HG02610 (cell line): ENCODE measurements around the gene BIRC5.

ENCODE experiments used
- ATAC-seq: cut with Tn5 transposase; IDR thresholded peaks from one replicate; pipeline ENCODE4 v1.9.1; 2021; ENCODE audit warnings: mild to moderate bottlenecking, moderate library complexity; ENCODE audit not compliant: unreplicated experiment

The BIRC5 gene

DNA sequence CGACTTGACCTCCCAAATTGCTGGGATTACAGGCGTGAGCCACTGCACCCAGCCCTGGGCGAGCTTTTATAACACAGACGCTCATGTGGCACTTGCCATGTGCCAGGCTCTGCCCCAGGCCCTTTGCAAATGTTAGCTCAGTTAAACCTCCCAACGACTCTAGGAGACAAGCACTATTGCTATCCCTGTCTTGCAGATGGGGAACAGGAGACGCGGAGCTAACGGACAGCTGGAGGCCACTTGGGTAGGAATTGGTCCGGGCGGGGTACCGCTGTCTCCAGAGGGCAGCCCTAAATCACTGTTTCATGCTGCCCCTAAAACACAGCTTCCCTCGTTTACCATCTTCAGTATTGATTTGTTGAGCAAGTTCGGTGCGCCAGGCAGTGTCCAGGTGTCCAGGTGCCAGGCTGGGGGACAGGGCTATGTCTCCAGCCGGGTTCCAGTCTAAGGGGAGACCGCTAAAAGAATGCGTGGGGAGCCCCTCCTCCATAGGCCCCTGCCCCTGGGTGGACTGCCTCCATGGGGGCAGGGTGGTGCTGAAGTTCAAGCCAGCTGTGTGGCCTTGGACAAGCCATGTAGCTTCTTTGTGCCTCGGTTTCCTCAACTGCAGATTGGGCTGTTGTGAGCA is 41.1 kb downstream of the BIRC5 start:
- ATAC-seq = no peak

DNA sequence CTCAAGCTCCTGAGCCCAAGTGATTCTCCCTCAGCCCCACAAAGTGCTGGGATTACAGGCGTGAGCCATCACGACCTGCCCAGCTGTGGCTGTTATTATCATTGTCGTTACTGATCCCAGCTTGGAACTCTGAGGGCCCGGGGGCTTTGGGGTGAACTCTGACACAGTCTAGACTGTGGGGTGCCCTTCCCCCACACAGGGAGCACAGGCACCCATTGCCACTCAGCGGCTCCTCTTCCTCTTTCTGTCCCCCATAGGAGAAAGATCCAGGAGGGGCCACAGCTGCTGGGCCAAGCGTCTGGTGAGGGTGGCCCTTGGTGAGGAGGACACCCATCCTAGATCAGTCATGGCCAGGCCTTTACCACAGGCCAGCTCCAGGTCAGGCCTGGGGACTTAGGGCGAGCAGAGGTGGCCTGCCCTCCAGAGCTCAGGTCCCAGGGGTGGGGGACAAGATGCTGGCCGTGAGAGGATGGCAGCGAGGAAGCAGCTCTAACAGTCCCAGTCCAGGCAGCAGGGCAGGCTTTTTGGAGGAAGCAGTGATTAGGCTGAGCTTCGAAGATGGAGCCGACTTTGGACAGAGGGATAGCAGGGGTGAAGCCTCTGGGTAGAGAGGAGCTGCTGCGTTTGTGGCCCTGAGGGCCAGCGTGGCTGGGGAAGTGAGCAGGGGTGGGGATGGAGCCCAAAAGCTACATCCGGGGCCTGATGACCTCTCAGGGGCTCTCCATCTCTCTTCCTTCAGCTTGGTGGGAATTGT is 42.1 kb downstream of the BIRC5 start:
- no peak for ATAC-seq

DNA sequence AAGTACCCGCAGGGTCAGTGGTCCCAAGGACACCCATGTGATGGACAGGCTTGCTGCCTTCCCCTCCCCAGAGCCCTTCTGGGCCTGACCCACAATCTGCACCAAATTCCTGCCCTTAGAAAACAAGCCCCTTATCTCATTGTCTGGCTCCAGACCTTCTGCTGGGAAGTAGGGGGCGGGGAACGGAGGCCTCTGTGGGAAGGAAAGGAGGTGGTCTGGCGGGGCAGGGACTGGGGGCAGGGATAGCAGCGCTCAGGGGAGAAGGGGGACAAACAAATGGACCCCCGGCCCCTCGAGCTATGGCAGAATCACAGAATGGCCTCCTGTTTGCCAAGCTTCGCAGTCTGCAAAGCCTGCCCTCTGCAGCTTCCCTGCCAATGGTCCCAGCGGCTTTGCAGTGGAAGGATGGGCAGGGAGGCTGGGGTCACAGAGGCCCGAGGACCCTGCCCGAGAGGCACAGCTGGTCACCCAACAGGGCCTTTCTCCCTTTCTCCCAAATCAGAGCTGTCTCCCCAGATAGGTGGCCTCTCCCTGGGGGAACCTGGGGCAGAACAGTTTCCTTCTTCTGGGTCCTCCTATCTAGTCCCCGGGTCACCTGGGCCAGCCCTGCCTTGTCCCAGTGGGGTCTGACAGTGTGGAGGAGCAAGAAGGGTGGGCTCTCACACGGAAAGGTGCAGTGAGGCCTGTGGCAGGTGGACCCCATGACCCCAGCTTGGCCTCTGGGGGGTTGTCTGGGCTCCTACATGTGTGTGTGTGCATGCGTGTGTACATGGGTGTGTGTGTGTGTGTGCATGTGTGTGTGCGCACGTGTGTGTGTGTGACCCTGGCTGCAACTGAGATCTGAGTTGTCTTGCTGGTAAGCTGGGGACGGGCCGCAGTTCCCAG is 42.9 kb downstream of the BIRC5 start:
- ATAC-seq = no peak

GRCh38 chr17:78257810-78258322 is 43.8 kb downstream of the BIRC5 start:
- no peak for ATAC-seq

GRCh38 chr17:78258323-78259191 is 44.5 kb downstream of the BIRC5 start:
- no peak for ATAC-seq

GRCh38 chr17:78259192-78259554 is 45.1 kb downstream of the BIRC5 start:
- no peak for ATAC-seq

DNA sequence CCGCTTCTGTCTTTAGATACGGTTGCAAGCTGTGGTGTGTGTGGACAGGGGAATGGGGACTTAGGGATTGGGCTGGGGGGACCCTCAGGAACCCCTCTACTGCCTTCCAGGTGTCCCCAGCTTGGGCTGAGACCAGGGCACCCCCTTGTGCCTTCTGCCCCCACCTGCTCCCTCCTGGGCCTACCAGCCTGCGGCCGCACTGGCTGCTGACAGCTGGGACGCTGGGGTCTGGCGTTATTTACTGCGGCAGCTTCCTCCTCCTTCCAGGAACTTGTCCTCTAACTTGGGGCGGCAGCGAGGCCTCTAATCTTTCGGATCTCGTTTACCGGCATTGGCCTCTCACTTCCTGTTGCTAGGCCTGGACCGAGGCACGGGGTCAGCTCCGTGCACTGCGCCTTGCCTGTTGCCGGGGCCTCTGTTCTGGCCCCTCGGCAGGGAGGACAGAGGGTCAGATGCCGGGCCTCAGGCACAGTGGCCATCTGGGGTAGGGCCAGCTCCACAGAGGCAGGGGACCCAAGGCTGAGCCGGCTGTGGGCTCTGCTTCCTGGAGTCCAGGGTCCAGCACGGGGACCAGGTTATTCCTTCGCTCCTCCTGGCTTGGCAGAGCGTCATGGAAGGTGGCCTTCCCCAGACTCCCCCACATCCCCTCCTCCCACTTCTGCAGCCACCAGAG is 49.1 kb downstream of the BIRC5 start:
- ATAC-seq = no peak

DNA sequence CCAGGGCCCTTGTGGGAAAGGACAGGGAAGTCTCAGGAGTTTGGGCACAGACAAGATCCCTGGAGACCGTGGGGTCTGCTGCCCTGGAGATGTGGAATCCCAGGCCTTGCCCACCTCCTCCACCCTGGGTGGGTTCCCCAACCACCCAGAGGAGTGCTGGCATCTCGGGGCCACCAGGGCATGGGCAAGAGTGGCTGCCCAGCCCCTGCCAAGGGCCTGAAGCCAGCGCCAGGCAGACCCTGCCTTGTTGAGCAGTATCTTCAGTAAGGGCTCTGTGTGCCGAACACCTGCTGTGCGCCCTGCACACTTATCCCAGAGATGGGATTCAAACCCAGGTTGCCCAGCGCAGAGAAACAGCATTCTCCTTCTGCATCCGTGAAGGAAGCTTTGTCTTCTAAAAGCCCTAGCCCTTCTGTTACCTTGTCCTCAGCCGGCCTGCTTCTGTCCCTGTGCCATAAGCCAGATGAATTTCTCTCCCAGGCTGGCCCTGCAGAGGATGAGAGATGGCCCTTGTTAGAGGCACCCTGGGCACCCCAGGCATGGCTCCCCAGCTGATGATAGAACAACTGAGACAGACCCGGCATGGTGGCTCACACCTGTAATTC is 49.8 kb downstream of the BIRC5 start:
- ATAC-seq = no peak

DNA sequence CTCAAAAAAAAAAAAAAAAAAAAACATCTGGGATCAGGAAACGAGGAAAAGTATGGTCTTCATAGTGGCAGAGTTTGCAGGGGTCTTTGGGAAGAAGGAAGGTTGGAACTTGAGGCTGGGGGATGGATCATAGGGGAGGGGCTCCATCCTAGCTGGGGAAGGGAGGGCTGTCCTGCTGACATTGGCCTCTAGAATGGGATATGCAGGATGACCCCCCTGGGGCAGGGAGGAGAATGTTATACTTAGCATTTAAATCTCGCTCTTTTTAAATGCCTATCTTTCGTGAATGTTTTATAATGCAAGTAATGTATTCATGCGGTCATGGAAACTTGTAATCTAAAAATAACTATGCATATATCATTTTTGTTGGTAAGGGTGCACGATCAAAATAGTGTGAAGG is 50.5 kb downstream of the BIRC5 start:
- no peak for ATAC-seq

- ATAC-seq = no peak
Observed at GRCh38 chr17:78265121-78265520, 51.1 kb downstream of the BIRC5 start.

DNA sequence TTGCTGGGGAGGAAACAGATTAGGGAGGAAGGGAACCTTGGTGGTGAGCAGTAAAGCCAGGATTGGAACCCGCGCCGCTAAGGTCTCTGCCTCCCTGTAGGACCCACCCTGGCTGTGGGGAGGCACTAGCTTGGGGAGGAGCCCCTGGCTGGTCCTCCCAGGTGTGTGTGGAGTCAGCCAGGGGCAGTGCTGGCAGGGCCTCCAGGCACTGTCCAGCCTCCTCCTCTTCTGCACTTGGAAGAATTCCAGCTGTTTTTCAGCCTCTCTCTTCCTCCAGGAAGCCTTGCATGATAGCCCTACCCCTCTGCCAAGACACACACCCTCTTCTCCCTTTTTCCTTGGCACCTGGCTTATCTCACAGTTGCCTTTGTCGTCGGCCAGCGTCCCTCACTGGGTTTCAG is 52.2 kb downstream of the BIRC5 start:
- ATAC-seq = no peak

DNA sequence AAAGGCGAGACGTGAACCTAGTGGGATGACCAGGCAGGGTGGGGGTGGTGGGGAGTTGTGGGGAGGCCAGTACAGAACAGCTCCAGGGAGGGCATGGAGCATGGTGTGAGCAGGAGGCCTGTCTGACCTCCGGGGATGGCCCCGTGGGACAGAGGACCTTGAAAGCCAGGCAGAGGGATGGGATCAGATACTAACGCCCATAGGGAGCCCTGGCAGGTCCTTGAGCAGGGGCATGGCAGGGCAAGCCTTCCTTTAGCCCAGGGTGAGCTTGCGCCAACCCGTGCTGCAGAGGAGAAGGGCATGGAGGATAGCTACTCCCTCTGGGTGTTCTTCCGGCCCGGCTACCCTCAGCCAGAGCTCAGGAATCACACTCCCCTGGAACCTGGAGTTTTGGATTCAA is 52.7 kb downstream of the BIRC5 start:
- no peak for ATAC-seq

- ATAC-seq = no peak
Observed at GRCh38 chr17:78267253-78268073, 53.4 kb downstream of the BIRC5 start.

DNA sequence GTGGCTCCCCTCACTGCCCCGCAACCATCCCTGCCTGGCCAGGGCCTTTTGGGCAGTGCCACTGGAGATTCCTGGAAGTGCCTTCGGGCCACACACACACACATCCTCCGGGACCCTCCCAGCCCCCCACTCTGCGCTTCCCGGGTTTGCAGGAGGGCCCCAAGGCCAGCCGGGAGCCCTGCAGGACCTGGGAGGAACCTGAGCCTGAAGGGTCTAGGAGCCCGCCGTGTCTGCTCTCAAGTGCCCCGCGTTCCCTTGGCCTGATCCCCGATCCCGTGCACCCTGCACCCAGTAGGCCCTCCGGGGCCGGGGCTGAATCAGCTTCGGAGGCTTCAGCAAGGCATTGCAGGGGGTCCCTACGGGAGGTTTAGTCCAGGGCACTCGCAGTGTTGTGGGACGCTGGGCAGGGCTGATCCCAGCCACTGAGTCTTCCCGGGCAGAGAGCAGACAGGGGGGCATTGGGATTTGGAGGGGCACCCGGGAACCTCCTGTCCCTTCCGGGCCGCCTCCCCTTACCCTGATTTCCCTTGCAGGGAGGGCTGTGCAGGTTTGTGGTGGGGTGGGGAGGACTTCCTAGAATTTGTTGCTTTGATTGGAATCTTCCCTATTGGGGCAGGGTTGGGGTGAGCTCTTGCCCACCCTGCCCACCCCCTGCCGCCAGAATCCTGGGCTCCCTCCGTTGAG is 54.3 kb downstream of the BIRC5 start:
- ATAC-seq = no peak

DNA sequence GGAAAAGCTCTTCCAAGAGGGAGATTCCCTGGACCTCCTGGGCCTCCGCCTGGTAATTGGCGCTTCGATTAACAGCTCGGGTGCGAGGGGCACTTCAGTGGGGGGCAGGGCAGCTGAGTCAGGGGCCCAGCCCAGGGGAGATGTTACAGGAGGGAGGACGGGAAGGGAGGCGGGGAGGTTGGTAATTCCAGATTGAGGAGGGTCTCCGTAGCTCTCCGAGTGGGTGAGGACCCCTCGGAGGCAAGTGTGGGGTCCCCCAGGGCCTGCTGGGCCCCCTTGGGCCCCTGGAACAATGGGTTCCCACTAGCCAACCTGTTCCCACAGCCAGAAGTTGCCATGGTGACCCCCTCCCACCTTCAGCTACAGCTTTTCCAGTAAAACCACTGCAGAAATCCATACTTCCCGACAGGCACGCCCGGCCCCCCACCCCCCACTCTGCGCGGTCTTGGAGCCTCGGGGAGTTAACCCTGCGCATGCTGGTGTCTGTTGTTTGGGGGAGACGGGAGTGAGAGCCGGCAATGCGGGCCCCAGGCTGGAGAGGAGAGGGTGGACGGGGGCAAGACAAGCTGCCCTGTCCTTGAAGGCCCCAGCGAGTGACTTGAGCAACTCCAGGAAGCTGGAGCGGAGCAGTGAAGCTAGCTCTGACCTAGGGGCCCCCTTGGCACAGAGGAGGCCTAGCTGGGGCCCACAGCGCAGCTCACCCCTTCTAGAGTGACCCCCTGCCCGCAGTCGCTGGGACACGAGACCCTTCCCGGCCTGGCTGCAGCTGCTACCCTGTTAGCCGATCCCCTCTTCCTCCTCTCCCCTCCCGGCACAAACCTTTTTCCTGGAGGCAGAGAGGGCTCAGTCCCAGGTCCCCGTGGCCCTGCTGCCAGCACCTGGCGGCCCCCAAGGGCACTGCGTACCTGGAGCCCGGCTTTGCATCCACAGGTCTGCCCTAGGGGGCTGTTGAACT is 55.2 kb downstream of the BIRC5 start:
- ATAC-seq = no peak

GRCh38 chr17:78269955-78270381 is 55.9 kb downstream of the BIRC5 start:
- ATAC-seq = no peak
